Measurements from ENCODE around the gene DOCK11.

DNA sequence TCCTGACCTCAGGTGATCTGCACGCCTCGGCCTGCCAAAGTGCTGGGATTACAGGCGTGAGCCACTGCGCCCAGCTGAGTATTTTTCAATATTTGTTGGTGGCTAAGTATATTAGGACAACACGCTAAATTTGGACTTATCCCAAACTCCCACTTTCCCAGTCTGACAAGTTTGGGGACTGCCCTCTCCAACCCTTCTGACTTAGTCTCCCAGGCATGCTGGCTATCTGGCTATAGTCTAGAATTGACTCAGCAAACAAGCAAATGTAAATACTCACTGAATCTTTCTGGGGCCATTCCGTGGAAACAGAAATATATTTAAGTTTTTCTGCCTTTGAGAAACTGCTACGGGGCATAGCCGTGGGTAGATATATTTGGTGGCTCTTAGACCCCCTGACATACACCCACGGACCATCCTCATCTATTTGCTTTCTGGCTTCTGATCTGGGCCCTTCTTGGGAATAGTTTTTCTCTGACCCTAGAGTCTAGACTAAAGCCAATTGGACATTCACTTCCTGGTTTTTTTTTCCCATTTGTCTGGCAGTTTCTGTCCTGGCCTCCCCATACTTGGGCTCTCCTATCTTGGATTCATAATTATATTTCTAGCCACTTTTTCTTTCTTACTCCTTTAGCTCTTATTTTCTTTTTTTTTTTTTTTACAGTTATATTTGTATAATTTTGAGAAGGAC, 11.3 kb upstream of the DOCK11 start:
- TF ChIP-seq, protein P1, sequence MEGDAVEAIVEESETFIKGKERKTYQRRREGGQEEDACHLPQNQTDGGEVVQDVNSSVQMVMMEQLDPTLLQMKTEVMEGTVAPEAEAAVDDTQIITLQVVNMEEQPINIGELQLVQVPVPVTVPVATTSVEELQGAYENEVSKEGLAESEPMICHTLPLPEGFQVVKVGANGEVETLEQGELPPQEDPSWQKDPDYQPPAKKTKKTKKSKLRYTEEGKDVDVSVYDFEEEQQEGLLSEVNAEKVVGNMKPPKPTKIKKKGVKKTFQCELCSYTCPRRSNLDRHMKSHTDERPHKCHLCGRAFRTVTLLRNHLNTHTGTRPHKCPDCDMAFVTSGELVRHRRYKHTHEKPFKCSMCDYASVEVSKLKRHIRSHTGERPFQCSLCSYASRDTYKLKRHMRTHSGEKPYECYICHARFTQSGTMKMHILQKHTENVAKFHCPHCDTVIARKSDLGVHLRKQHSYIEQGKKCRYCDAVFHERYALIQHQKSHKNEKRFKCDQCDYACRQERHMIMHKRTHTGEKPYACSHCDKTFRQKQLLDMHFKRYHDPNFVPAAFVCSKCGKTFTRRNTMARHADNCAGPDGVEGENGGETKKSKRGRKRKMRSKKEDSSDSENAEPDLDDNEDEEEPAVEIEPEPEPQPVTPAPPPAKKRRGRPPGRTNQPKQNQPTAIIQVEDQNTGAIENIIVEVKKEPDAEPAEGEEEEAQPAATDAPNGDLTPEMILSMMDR (IDR thresholded peaks at IDR 0.05; ENCODE audit: borderline replicate concordance, extremely low read depth, low read length, poor library complexity, severe bottlenecking): no peak
- no peak for TF ChIP-seq EZH2 (IDR thresholded peaks at IDR 0.05; ENCODE audit: borderline replicate concordance, low read depth, low read length, severe bottlenecking)

All from DND-41 (cell line).